Liver (tissue), 9 donors: ENCODE measurements around the gene CAMK2B. TPM values are rescaled to one million over a fixed set of nuclear protein-coding genes. Genes with fewer than 3 reads are reported as not detected.

ENCODE experiments used
- DNase-seq: peaks from one replicate; pipeline ENCODE4 v3.0.0-alpha.2; 2017; ENCODE audit warnings: low spot score
- H3K27ac ChIP-seq, 2 donors: one replicate each; pipeline ENCODE4 v1.7.0; 2013; ENCODE audit warnings: inconsistent platforms in 2 of 2, low read length in 2 of 2, control low read depth in 1 of 2, low read depth in 1 of 2, mild to moderate bottlenecking in 1 of 2
- H3K27me3 ChIP-seq, 4 donors: one replicate each; pipeline versions ENCODE4 v1.6.1 to v1.7.0; 2013; ENCODE audit warnings: low read length in 3 of 4, inconsistent platforms in 1 of 4, mild to moderate bottlenecking in 1 of 4, moderate library complexity in 1 of 4; ENCODE audit not compliant: control insufficient read depth in 4 of 4, insufficient read depth in 4 of 4
- H3K36me3 ChIP-seq, 4 donors: one replicate each; pipeline versions ENCODE4 v1.6.1 to v1.7.0; 2013; ENCODE audit warnings: low read length in 3 of 4, mild to moderate bottlenecking in 3 of 4, low read depth in 1 of 4, moderate library complexity in 1 of 4; ENCODE audit not compliant: control insufficient read depth in 4 of 4, insufficient read depth in 3 of 4
- H3K4me1 ChIP-seq, 4 donors: one replicate each; pipeline versions ENCODE4 v1.6.1 to v1.7.0; 2013; ENCODE audit warnings: low read length in 3 of 4, mild to moderate bottlenecking in 3 of 4, moderate library complexity in 1 of 4; ENCODE audit not compliant: control insufficient read depth in 4 of 4, insufficient read depth in 4 of 4
- H3K4me3 ChIP-seq, 3 donors: one replicate each; pipeline versions ENCODE4 v1.6.1 to v1.7.0; 2013; ENCODE audit warnings: low read length in 3 of 3, control low read depth in 1 of 3, low read depth in 1 of 3, mild to moderate bottlenecking in 1 of 3
- H3K9ac ChIP-seq, 2 donors: one replicate each; pipeline ENCODE4 v1.7.0; 2013; ENCODE audit warnings: low read length in 2 of 2, mild to moderate bottlenecking in 2 of 2, moderate library complexity in 2 of 2, control low read depth in 1 of 2, low read depth in 1 of 2
- H3K9me3 ChIP-seq, 4 donors: one replicate each; pipeline versions ENCODE4 v1.6.1 to v1.7.0; 2013; ENCODE audit warnings: low read length in 3 of 4; ENCODE audit not compliant: control insufficient read depth in 4 of 4
- EGR1 ChIP-seq, 2 donors: IDR thresholded peaks; 2 replicates each; pipeline ENCODE4 v1.6.1; 2016 to 2018; ENCODE audit warnings: antibody characterized with exemption in 2 of 2, low read depth in 2 of 2
- FOXA2 ChIP-seq: IDR thresholded peaks from 2 replicates; pipeline ENCODE4 v1.6.1; 2016; ENCODE audit warnings: antibody characterized with exemption
- HNF4A ChIP-seq, 2 donors: conservative IDR thresholded peaks; 2 replicates each; pipeline ENCODE4 v1.6.1; 2016; ENCODE audit warnings: antibody characterized with exemption in 2 of 2, mild to moderate bottlenecking in 2 of 2
- HNF4G ChIP-seq: IDR thresholded peaks from 2 replicates; pipeline ENCODE4 v1.6.1; 2016; ENCODE audit warnings: antibody characterized with exemption
- JUND ChIP-seq, 2 donors: IDR thresholded peaks; 2 replicates each; pipeline ENCODE4 v1.6.1; 2016; ENCODE audit warnings: antibody characterized with exemption in 2 of 2
- RAD21 ChIP-seq, 2 donors: IDR thresholded peaks; 2 replicates each; pipeline ENCODE4 v1.6.1; 2016; ENCODE audit warnings: antibody characterized with exemption in 2 of 2, mild to moderate bottlenecking in 2 of 2
- RXRA ChIP-seq, 2 donors: IDR thresholded peaks; 2 replicates each; pipeline ENCODE4 v1.6.1; 2017 to 2018; ENCODE audit warnings: antibody characterized with exemption in 2 of 2, mild to moderate bottlenecking in 1 of 2
- SP1 ChIP-seq: IDR thresholded peaks from 2 replicates; pipeline ENCODE4 v1.6.1; 2018; ENCODE audit warnings: antibody characterized with exemption, mild to moderate bottlenecking
- TAF1 ChIP-seq: conservative IDR thresholded peaks from 2 replicates; pipeline ENCODE4 v1.6.1; 2016; ENCODE audit warnings: antibody characterized with exemption, mild to moderate bottlenecking
- WGBS: extraction: QIAGEN DNeasy Blood & Tissue Kit; methylation state at CpG from one replicate; pipeline ENCODE4 v1.1.7; 2013; 5-methylcytosine and 5-hydroxymethylcytosine counted together
- polyA plus RNA-seq, 2 donors: library from polyadenylated mRNA; stranded (reverse) in 1 of 2; unstranded in 1 of 2; fragments of 200-250 nt in 1 of 2; fragments of >200 nt in 1 of 2; fragmentation: Nextera tagmentation in 1 of 2; extraction: Ambion mirVana in 1 of 2; gene quantifications; one replicate each; pipeline versions ENCODE4 v1.2.1 to v1.2.3, GENCODE V29; 2013 to 2015
- total RNA-seq, 2 donors: library from RNA; depleted of rRNA; stranded (reverse); fragments of >200 nt; gene quantifications; one replicate each; pipeline ENCODE4 v1.2.3, GENCODE V29; 2014
- TF ChIP-seq, protein P1 (sequence below): IDR thresholded peaks from 2 replicates; pipeline ENCODE4 v1.6.1; 2016; ENCODE audit warnings: antibody characterized with exemption
- TF ChIP-seq, protein P2 (sequence below): fragments of 150-350 bp; IDR thresholded peaks from 2 replicates; pipeline ENCODE4 v1.5.1; 2017; ENCODE audit warnings: improper control_type of control experiment, low read depth, low read length; ENCODE audit not compliant: missing input control
- TF ChIP-seq, protein P3 (sequence below): IDR thresholded peaks from 2 replicates; pipeline ENCODE4 v1.6.1; 2016; ENCODE audit warnings: antibody characterized with exemption
- TF ChIP-seq, protein P4 (sequence below): IDR thresholded peaks from 2 replicates; pipeline ENCODE4 v1.6.1; 2016; ENCODE audit warnings: antibody characterized with exemption, mild to moderate bottlenecking
- donor health status: healthy.
- donor health status: healthy.
- donor health status: healthy.
- donor health status: healthy.
- donor health status: healthy.

The CAMK2B gene
- total and polyA plus RNA-seq, 4 donors: 2.1 to 3.3 (median 2.2) TPM; not detected in 1

DNA sequence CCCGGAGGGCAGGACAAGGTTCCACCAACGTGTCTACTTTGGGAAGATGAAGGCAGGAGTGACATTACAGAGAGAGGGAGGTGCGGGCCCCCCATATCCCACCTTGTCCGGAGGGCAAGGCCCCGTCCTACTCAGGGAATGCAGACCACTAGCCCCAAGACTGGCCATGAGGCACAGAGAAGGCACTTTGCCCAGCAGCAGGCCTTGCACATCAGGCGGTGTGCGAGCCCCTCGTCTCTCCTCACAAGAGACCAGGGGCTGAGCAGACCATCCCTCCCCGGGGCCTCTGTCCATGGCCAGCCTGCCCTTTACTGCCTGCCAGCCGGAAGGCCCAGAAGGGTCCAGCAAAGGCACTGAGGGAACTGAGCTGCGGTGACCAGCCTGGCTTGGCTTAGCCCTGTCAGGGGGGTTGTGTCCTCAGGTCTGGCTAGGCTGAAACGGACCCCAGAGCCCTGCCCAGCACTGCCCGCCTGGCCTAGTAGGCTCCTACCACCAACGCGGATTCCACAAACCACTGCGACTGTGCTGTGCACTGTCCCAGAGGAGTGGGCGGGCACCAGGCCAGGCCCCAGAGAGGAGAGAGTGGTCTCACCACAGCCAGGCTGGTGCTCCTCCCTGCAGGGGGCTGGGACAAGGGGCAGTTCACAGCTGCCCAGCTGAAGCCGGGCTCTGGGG, 16.7 kb downstream of the CAMK2B start:
- 92% methylated on average over 18 of the region's 18 CpGs for WGBS
- TF ChIP-seq FOXA2 (no peak), TAF1 (no peak), RXRA (IDR thresholded peaks at IDR 0.05) (no peak), EGR1 (IDR thresholded peaks at IDR 0.05; ENCODE audit: low read depth in 2 of 2) (no peak), HNF4G (no peak), JUND (IDR thresholded peaks at IDR 0.05) (no peak), SP1 (no peak)
- TF ChIP-seq, protein P1, sequence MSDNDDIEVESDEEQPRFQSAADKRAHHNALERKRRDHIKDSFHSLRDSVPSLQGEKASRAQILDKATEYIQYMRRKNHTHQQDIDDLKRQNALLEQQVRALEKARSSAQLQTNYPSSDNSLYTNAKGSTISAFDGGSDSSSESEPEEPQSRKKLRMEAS: no peak
- H3K9ac ChIP-seq: no peak overlapping the region

DNA sequence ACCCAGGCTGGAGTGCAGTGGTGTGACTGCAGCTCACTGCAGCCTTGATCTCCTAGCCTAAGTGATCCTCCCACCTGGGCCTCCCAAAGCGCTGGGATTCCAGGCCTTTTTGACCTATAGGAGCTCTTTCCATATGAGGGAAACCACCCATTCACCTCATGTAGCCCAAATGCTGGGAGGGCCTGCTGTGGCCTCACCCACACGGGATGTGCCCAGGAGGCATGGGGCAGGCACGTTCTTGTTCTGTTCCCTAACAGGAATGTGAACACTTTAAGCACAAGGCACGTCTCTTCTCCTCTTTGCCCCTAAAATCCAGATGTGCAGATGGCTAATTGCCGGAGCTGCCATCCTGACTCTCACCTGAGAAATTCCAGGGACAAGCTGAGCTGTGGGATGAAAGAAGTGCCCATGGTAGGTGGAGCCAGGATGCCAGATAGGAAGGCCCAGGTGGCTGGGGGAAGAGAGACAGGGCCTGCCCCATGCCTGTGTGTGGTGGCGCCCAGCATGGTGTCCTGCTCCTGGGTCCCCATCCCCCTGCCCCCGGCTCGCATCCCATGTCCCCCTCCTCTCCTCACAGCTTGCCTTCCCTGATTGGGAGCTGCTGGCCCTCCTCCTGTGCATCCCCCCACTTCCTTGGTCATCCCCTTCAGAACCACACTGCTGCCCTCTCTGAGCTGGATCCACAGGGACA, 17.3 kb downstream of the CAMK2B start:
- H3K36me3 ChIP-seq: no peaks in the 10 kb centered on the region
- H3K4me3 ChIP-seq: no peak overlapping the region
- H3K27me3 ChIP-seq: no peaks in the 10 kb centered on the region
- no peaks in the 10 kb centered on the region for H3K9me3 ChIP-seq
- H3K27ac ChIP-seq: no peak overlapping the region
- H3K4me1 ChIP-seq: peaks cover 0 to 10% (median 4%) of the 10 kb centered on the region in 4 donors
- DNase-seq: peak; percentile 29
- TF ChIP-seq RAD21 (IDR thresholded peaks at IDR 0.05) (no peak), HNF4G (no peak), SP1 (no peak)
- TF ChIP-seq, protein P2, sequence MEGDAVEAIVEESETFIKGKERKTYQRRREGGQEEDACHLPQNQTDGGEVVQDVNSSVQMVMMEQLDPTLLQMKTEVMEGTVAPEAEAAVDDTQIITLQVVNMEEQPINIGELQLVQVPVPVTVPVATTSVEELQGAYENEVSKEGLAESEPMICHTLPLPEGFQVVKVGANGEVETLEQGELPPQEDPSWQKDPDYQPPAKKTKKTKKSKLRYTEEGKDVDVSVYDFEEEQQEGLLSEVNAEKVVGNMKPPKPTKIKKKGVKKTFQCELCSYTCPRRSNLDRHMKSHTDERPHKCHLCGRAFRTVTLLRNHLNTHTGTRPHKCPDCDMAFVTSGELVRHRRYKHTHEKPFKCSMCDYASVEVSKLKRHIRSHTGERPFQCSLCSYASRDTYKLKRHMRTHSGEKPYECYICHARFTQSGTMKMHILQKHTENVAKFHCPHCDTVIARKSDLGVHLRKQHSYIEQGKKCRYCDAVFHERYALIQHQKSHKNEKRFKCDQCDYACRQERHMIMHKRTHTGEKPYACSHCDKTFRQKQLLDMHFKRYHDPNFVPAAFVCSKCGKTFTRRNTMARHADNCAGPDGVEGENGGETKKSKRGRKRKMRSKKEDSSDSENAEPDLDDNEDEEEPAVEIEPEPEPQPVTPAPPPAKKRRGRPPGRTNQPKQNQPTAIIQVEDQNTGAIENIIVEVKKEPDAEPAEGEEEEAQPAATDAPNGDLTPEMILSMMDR: no peak
- TF ChIP-seq, protein P3, sequence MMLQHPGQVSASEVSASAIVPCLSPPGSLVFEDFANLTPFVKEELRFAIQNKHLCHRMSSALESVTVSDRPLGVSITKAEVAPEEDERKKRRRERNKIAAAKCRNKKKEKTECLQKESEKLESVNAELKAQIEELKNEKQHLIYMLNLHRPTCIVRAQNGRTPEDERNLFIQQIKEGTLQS: no peak
- H3K9ac ChIP-seq: no peak overlapping the region
- 89% methylated on average over 8 of the region's 8 CpGs for WGBS

More for the DNA sequence above, 16.7 kb downstream of the CAMK2B start:
- H3K27me3 ChIP-seq: no peaks in the 10 kb centered on the region
- H3K4me3 ChIP-seq: no peak overlapping the region
- no peak overlapping the region for H3K27ac ChIP-seq
- H3K36me3 ChIP-seq: no peaks in the 10 kb centered on the region
- H3K4me1 ChIP-seq: peaks cover 0 to 10% (median 4%) of the 10 kb centered on the region in 4 donors
- H3K9me3 ChIP-seq: no peaks in the 10 kb centered on the region
- peak; percentile 43 for DNase-seq

DNA sequence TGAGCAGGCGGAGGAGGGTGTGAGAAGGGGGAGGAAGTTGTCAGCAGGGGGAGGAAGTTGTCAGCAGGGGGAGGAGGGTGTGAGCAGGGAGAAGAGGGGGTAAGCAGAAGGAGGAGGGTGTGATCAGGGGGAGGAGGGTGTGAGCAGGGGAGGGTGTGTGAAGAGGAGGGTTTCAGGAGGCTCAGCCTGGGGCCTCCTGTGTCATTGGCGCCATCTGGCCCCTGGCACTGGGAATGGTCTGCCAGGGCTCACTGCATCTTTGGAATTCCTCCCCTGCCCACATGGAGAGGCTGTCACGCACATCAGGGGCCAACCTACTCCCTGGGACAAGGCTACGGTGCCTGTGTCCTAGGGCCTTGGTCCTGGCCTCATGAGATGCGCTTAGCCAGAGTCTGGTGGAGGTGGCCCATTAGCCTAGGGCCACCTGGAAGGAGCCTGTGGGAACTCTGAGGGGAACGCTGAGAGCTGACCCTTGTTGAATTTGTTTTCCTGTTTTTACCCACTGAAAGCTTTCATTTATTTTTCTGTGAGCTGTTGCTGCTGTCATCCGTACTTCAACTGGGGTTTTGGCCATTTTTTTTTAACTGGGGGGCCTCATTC, 18.0 kb downstream of the CAMK2B start:
- TF ChIP-seq TAF1 (no peak), HNF4A (conservative IDR thresholded peaks at IDR 0.05) (no peak), RAD21 (IDR thresholded peaks at IDR 0.05) (peak in 1 of 2 donors; percentile 6), RXRA (IDR thresholded peaks at IDR 0.05) (no peak), FOXA2 (no peak), HNF4G (no peak)
- TF ChIP-seq, protein P4, sequence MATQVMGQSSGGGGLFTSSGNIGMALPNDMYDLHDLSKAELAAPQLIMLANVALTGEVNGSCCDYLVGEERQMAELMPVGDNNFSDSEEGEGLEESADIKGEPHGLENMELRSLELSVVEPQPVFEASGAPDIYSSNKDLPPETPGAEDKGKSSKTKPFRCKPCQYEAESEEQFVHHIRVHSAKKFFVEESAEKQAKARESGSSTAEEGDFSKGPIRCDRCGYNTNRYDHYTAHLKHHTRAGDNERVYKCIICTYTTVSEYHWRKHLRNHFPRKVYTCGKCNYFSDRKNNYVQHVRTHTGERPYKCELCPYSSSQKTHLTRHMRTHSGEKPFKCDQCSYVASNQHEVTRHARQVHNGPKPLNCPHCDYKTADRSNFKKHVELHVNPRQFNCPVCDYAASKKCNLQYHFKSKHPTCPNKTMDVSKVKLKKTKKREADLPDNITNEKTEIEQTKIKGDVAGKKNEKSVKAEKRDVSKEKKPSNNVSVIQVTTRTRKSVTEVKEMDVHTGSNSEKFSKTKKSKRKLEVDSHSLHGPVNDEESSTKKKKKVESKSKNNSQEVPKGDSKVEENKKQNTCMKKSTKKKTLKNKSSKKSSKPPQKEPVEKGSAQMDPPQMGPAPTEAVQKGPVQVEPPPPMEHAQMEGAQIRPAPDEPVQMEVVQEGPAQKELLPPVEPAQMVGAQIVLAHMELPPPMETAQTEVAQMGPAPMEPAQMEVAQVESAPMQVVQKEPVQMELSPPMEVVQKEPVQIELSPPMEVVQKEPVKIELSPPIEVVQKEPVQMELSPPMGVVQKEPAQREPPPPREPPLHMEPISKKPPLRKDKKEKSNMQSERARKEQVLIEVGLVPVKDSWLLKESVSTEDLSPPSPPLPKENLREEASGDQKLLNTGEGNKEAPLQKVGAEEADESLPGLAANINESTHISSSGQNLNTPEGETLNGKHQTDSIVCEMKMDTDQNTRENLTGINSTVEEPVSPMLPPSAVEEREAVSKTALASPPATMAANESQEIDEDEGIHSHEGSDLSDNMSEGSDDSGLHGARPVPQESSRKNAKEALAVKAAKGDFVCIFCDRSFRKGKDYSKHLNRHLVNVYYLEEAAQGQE: no peak
- Histone ChIP-seq H3K9me3 (no peaks in the 10 kb centered on the region), H3K27me3 (no peaks in the 10 kb centered on the region), H3K9ac (no peak overlapping the region), H3K4me1 (peaks cover 0 to 10% (median 4%) of the 10 kb centered on the region in 4 donors), H3K27ac (no peak overlapping the region), H3K4me3 (no peak overlapping the region), H3K36me3 (no peaks in the 10 kb centered on the region)
- WGBS: 89% methylated on average over 7 of the region's 7 CpGs
- peak; percentile 28 for DNase-seq
